ENCODE data around the gene RPRD1B. TPM values are rescaled to one million over a fixed set of nuclear protein-coding genes. Genes with fewer than 3 reads are reported as not detected.

RPRD1B gene
- total and polyA plus RNA-seq, 2 of the 4 experiments (the other 2 are of a cell fraction), result 8.4 to 9.9 TPM

GRCh38 chr20:38136421-38137245, 103.1 kb downstream of the RPRD1B start:
- H3K4me1 ChIP-seq (ENCODE audit: control insufficient read depth, insufficient read depth, low read length), result peaks cover 7% of the 10 kb centered on the region
- in situ Hi-C loops (cut with MboI; ENCODE audit: low sequenced_read_pairs) (no loop called here), intact Hi-C loops (cut with micrococcal nuclease) (no loop called here), dilution Hi-C loops (cut with HindIII; ENCODE audit: low sequenced_read_pairs, unreplicated experiment) (no loop called here)
- no peak overlapping the region for H2BK15ac ChIP-seq (ENCODE audit: low read depth, low read length)
- no peak overlapping the region for H2BK5ac ChIP-seq (ENCODE audit: low read depth, low read length, poor library complexity, severe bottlenecking)
- H3K18ac ChIP-seq (ENCODE audit: low read depth, low read length), result no peak overlapping the region
- no peak overlapping the region for H4K5ac ChIP-seq (ENCODE audit: low read depth, low read length)
- H3K14ac ChIP-seq (replicated peaks; ENCODE audit: low read depth, low read length), result no peak overlapping the region
- peaks cover 0 to 10% of the 10 kb centered on the region in 2 experiments; a peak in 2 of 4 replicates for H3K79me1 ChIP-seq (ENCODE audit: low read depth in 1 of 2, low read length in 2 of 2)
- no peak overlapping the region for H3K4ac ChIP-seq (ENCODE audit: low read depth, low read length)
- ChIA-PET POLR2A (ENCODE audit: unreplicated experiment) (no interaction called here), CTCF (interaction anchor here (0.5 kb wide), 1 partner anchor 1689 kb away, joined by 3 read pairs; no protein-coding TSS in a partner anchor)
- peaks cover 73% of the 10 kb centered on the region for H3K36me3 ChIP-seq (ENCODE audit: control insufficient read depth, insufficient read depth, low read length)
- no peaks in the 10 kb centered on the region for H3K9me3 ChIP-seq (ENCODE audit: control insufficient read depth, insufficient read depth, low read length)
- H3K27ac ChIP-seq (ENCODE audit: insufficient read depth, low read length), result no peak overlapping the region
- no peak overlapping the region for H3K56ac ChIP-seq (ENCODE audit: extremely low read depth, insufficient read depth, low read length)
- H4K8ac ChIP-seq (ENCODE audit: low read depth in 2 of 2, low read length in 2 of 2), result no peak overlapping the region
- no peak overlapping the region for H2BK120ac ChIP-seq (ENCODE audit: low read depth, low read length)
- no peak overlapping the region for H2BK20ac ChIP-seq (ENCODE audit: low read depth, low read length)
- no peak overlapping the region for H3K4me3 ChIP-seq (ENCODE audit: insufficient read depth, low read depth, low read length)
- H2AK5ac ChIP-seq (ENCODE audit: low read depth, low read length), result no peak overlapping the region; the same call in 1 of the 2 replicates
- 96% methylated on average over 4 of the region's 14 CpGs; no CpG with 5 or more reads in 1 of the 2 experiments for WGBS, 2 experiments (ENCODE audit: extremely low coverage in 2 of 2, insufficient read length in 1 of 2)
- no peaks in the 10 kb centered on the region for H3K27me3 ChIP-seq (ENCODE audit: control insufficient read depth, insufficient read depth, low read length)
- no peak overlapping the region for H2AFZ ChIP-seq (replicated peaks; ENCODE audit: low read length, poor library complexity)
- peaks cover 20% of the 10 kb centered on the region for H3K9me1 ChIP-seq (ENCODE audit: insufficient read depth, low read length)
- H3K9ac ChIP-seq (ENCODE audit: low read depth, low read length), result no peak overlapping the region
- no peak overlapping the region for H2AK9ac ChIP-seq (replicated peaks; ENCODE audit: low read depth, low read length, poor library complexity)
- DNase-seq, result no peak
- H3K4me2 ChIP-seq (ENCODE audit: low read depth, low read length), result no peak overlapping the region
- H3K23ac ChIP-seq (ENCODE audit: low read depth, low read length), result no peak overlapping the region
- H4K20me1 ChIP-seq (ENCODE audit: insufficient read depth, low read length), result no peaks in the 10 kb centered on the region
- no peak overlapping the region; the same call in 1 of the 2 replicates for H4K91ac ChIP-seq (ENCODE audit: insufficient read depth, low read depth, low read length)
- no peak for ATAC-seq (ENCODE audit: low read depth)
- no TSS peak for BruUV-seq (replicated peaks)
- TF ChIP-seq SMC3 (IDR thresholded peaks at IDR 0.05; ENCODE audit: low read depth, low read length), result no peak
- no peak for TF ChIP-seq MXI1 (IDR thresholded peaks at IDR 0.05; ENCODE audit: borderline replicate concordance, low read depth, low read length)
- TF ChIP-seq CEBPB (IDR thresholded peaks at IDR 0.05; ENCODE audit: low read depth, low read length), result no peak
- TF ChIP-seq BHLHE40 (IDR thresholded peaks at IDR 0.05; ENCODE audit: low read depth, low read length), result no peak
- TF ChIP-seq CHD1 (IDR thresholded peaks at IDR 0.05; ENCODE audit: low read depth, low read length), result no peak
- TF ChIP-seq RCOR1 (IDR thresholded peaks at IDR 0.05; ENCODE audit: insufficient replicate concordance, low read length), result no peak
- TF ChIP-seq MAFK (IDR thresholded peaks at IDR 0.05; ENCODE audit: low read depth, low read length), result no peak
- TF ChIP-seq CTCF (conservative IDR thresholded peaks at IDR 0.05; ENCODE audit: low read depth, low read length), result no peak
- TF ChIP-seq RAD21 (IDR thresholded peaks at IDR 0.05; ENCODE audit: low read length), result no peak
- TF ChIP-seq MAZ (IDR thresholded peaks at IDR 0.05; ENCODE audit: borderline replicate concordance, low read depth, low read length), result no peak
- TF ChIP-seq RFX5 (IDR thresholded peaks at IDR 0.05; ENCODE audit: low read depth, low read length), result no peak
- no peak for TF ChIP-seq POLR2A (IDR thresholded peaks at IDR 0.05; ENCODE audit: low read depth, low read length)
- no peak for TF ChIP-seq ELK1 (IDR thresholded peaks at IDR 0.05; ENCODE audit: borderline replicate concordance, low read depth, low read length)
- no peak for TF ChIP-seq FOS (IDR thresholded peaks at IDR 0.05; ENCODE audit: low read depth, low read length)
- TF ChIP-seq NFE2L2 (IDR thresholded peaks at IDR 0.05; ENCODE audit: low read depth, low read length), result no peak

All from IMR-90 (cell line).